Ishikawa (cell line): Measurements from ENCODE around the gene CLBA1.

Experiments used
- EP300 ChIP-seq: IDR thresholded peaks from 2 replicates; pipeline ENCODE4 v1.6.1; 2012; ENCODE audit warnings: borderline replicate concordance
- FOXM1 ChIP-seq: IDR thresholded peaks from 2 replicates; pipeline ENCODE4 v1.6.1; 2012; ENCODE audit warnings: low read depth, borderline replicate concordance
- MAX ChIP-seq: IDR thresholded peaks from 2 replicates; pipeline ENCODE4 v1.6.1; 2012
- NFIC ChIP-seq: IDR thresholded peaks from 2 replicates; pipeline ENCODE4 v1.6.1; 2012
- RAD21 ChIP-seq: IDR thresholded peaks from 2 replicates; pipeline ENCODE4 v1.6.1; 2012; ENCODE audit warnings: low read depth
- REST ChIP-seq: IDR thresholded peaks from 2 replicates; pipeline ENCODE4 v1.6.1; 2012; ENCODE audit warnings: low read depth, mild to moderate bottlenecking
- TAF1 ChIP-seq: IDR thresholded peaks from 2 replicates; pipeline ENCODE4 v1.6.1; 2012; ENCODE audit warnings: low read depth, mild to moderate bottlenecking
- TCF12 ChIP-seq: IDR thresholded peaks from 2 replicates; pipeline ENCODE4 v1.6.1; 2012; ENCODE audit warnings: low read depth
- TEAD4 ChIP-seq: IDR thresholded peaks from 2 replicates; pipeline ENCODE4 v1.6.1; 2012
- YY1 ChIP-seq: IDR thresholded peaks from 2 replicates; pipeline ENCODE4 v1.6.1; 2012; ENCODE audit warnings: low read depth

GRCh38 chr14:104985675-104986486, at the start of gene CLBA1:
- TF ChIP-seq MAX (peak; percentile 29; the same call in 1 of the 2 replicates), NFIC (0 out of 2 replicates have a peak, but pooled peaks have one; percentile 5), EP300 (no peak), RAD21 (no peak), FOXM1 (no peak), REST (no peak), TEAD4 (no peak), TCF12 (no peak), YY1 (no peak), TAF1 (no peak; the same call in 1 of the 2 replicates)
